Measurements from ENCODE around the gene GPD1L.

- TF ChIP-seq CTCF (conservative IDR thresholded peaks at IDR 0.05; ENCODE audit: low read length) (no peak), EZH2phosphoT487 (IDR thresholded peaks at IDR 0.05; ENCODE audit: borderline replicate concordance) (no peak)
Measured at GRCh38 chr3:32104492-32104891, 1.9 kb upstream of the GPD1L start.
